Hepatocyte (in vitro differentiated cells): ENCODE data around the gene SLC17A1. TPM values are rescaled to one million over a fixed set of nuclear protein-coding genes. Genes with fewer than 3 reads are reported as not detected.

Source experiments
- DNase-seq: peaks from one replicate; pipeline ENCODE4 v3.0.0-alpha.2; 2016; ENCODE audit warnings: low spot score
- H2AFZ ChIP-seq: fragments of 200-600 bp; sonication (generic); 2 replicates; pipeline ENCODE4 v1.6.0; 2016; ENCODE audit warnings: antibody characterized with exemption, mild to moderate bottlenecking
- H3K27ac ChIP-seq: fragments of 200-600 bp; sonication (generic); 2 replicates; pipeline ENCODE4 v1.5.1; 2016; ENCODE audit warnings: mild to moderate bottlenecking
- H3K27me3 ChIP-seq: fragments of 200-600 bp; sonication (generic); 2 replicates; pipeline ENCODE4 v1.6.1; 2016
- H3K36me3 ChIP-seq: fragments of 200-600 bp; sonication (generic); replicated peaks from 2 replicates; pipeline ENCODE4 v1.5.1; 2016; ENCODE audit warnings: low read depth; ENCODE audit not compliant: insufficient read depth
- H3K4me1 ChIP-seq: fragments of 200-600 bp; sonication (generic); 2 replicates; pipeline ENCODE4 v1.5.1; 2016; ENCODE audit warnings: mild to moderate bottlenecking, moderate library complexity; ENCODE audit not compliant: insufficient read depth
- H3K4me2 ChIP-seq: fragments of 200-600 bp; sonication (generic); 2 replicates; pipeline ENCODE4 v1.6.0; 2016
- H3K4me3 ChIP-seq: fragments of 200-600 bp; sonication (generic); 2 replicates; pipeline ENCODE4 v1.5.1; 2016; ENCODE audit warnings: mild to moderate bottlenecking
- H3K79me2 ChIP-seq: fragments of 200-600 bp; sonication (generic); 2 replicates; pipeline ENCODE4 v1.6.0; 2017; ENCODE audit warnings: mild to moderate bottlenecking
- H3K9me2 ChIP-seq: fragments of 200-600 bp; sonication (generic); replicated peaks from 2 replicates; pipeline ENCODE4 v1.6.0; 2017; ENCODE audit warnings: mild to moderate bottlenecking; ENCODE audit not compliant: insufficient read depth
- H3K9me3 ChIP-seq: fragments of 200-600 bp; sonication (generic); 2 replicates; pipeline ENCODE4 v1.5.1; 2016; ENCODE audit warnings: low read depth, mild to moderate bottlenecking
- H4K20me1 ChIP-seq: fragments of 200-600 bp; sonication (generic); 2 replicates; pipeline ENCODE4 v1.6.0; 2016; ENCODE audit warnings: mild to moderate bottlenecking; ENCODE audit not compliant: insufficient read depth, poor library complexity, severe bottlenecking
- CTCF ChIP-seq: fragments of 200-600 bp; sonication (generic); IDR thresholded peaks from 2 replicates; pipeline ENCODE4 v1.5.1; 2016; ENCODE audit warnings: antibody characterized with exemption, mild to moderate bottlenecking; ENCODE audit not compliant: poor library complexity
- EZH2 ChIP-seq: fragments of 200-600 bp; sonication (generic); IDR thresholded peaks from 2 replicates; pipeline ENCODE4 v1.6.1; 2016; ENCODE audit warnings: antibody characterized with exemption, mild to moderate bottlenecking, borderline replicate concordance
- EZH2phosphoT487 ChIP-seq: fragments of 200-600 bp; sonication (generic); IDR thresholded peaks from one replicate; pipeline ENCODE4 v1.6.1; 2018; ENCODE audit warnings: antibody characterized with exemption, mild to moderate bottlenecking, low read depth, moderate library complexity; ENCODE audit not compliant: unreplicated experiment, severe bottlenecking
- WGBS: methylation state at CpG from one replicate; pipeline ENCODE4 v1.1.6; 2016; ENCODE audit warnings: low lambda C conversion rate; ENCODE audit errors: missing lambda C conversion rate; 5-methylcytosine and 5-hydroxymethylcytosine counted together
- polyA plus RNA-seq: library from polyadenylated mRNA; unstranded; fragments of >200 nt; fragmentation: Nextera tagmentation; extraction: Ambion mirVana; gene quantifications from 2 replicates; pipeline ENCODE4 v1.2.1, GENCODE V29; 2016
- total RNA-seq: library from RNA; depleted of rRNA; stranded (reverse); fragments of >200 nt; gene quantifications from 2 replicates; pipeline ENCODE4 v1.2.3, GENCODE V29; 2014

Gene SLC17A1
- total and polyA plus RNA-seq, 2 experiments from 2014 or later, result 3.2 to 4.0 TPM

DNA sequence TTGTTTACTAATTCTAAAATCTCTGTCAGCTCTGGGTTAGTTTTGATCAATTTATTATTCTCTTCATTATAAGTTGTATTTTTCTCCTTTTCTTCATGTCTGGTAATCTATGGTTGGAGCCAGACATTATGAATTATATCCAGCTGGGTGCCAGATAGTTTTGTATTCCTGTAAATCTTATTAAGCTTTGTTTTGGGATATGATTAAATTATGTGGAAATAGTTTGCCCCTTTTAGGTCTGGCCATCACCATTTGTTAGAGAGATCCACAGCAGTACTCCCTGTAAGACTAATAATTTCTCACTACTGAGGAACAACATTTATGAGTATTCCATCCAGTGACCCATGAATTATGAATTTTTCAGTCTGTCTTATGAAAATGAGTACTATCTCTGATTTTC, 20.9 kb upstream of the SLC17A1 start:
- Histone ChIP-seq H3K4me1 (no peaks in the 10 kb centered on the region), H3K27me3 (no peaks in the 10 kb centered on the region), H3K4me2 (no peak overlapping the region), H3K4me3 (no peak overlapping the region), H2AFZ (no peak overlapping the region), H3K27ac (no peak overlapping the region), H4K20me1 (no peaks in the 10 kb centered on the region), H3K79me2 (no peaks in the 10 kb centered on the region), H3K9me3 (no peaks in the 10 kb centered on the region), H3K9me2 (no peaks in the 10 kb centered on the region), H3K36me3 (no peaks in the 10 kb centered on the region)
- no peak for DNase-seq
- no peak for TF ChIP-seq CTCF

GRCh38 chr6:25851961-25852360, 20.1 kb upstream of the SLC17A1 start:
- H3K79me2 ChIP-seq, result no peaks in the 10 kb centered on the region
- no peak for DNase-seq
- H3K4me1 ChIP-seq, result no peaks in the 10 kb centered on the region
- H4K20me1 ChIP-seq, result no peaks in the 10 kb centered on the region
- H3K36me3 ChIP-seq, result no peaks in the 10 kb centered on the region
- TF ChIP-seq EZH2 (no peak), EZH2phosphoT487 (no peak), CTCF (no peak)
- no peak overlapping the region for H3K27ac ChIP-seq
- no peak overlapping the region for H2AFZ ChIP-seq
- WGBS, result 89% methylated on average over 2 of the region's 2 CpGs
- H3K4me2 ChIP-seq, result no peak overlapping the region
- no peaks in the 10 kb centered on the region for H3K9me3 ChIP-seq
- no peaks in the 10 kb centered on the region for H3K9me2 ChIP-seq
- H3K27me3 ChIP-seq, result no peaks in the 10 kb centered on the region
- H3K4me3 ChIP-seq, result no peak overlapping the region

DNA sequence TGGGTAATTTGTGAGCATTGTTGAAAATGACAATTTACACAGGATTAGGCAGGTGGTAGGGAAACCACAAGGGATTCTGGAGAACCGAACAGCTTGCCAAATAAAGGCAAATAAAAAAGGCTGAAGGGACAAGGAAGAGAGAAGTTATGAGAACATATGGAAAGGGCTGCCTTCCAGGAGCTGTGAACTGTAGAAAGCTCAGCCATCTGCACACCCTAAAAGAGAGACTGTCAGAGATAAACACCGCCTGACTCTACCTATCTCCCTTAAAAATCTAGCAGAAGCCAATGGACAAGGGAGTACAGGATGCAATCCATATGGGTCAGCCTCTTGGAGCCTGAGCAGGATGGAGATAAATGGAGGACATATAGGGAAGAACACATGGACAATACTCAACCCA, 12.7 kb upstream of the SLC17A1 start:
- Histone ChIP-seq H3K9me2 (no peaks in the 10 kb centered on the region), H3K4me3 (no peak overlapping the region), H3K27me3 (no peaks in the 10 kb centered on the region), H3K4me1 (no peaks in the 10 kb centered on the region), H3K4me2 (no peak overlapping the region), H4K20me1 (no peaks in the 10 kb centered on the region), H3K9me3 (no peaks in the 10 kb centered on the region), H3K79me2 (no peaks in the 10 kb centered on the region), H2AFZ (no peak overlapping the region), H3K27ac (no peak overlapping the region), H3K36me3 (no peaks in the 10 kb centered on the region)
- TF ChIP-seq EZH2 (no peak), CTCF (no peak), EZH2phosphoT487 (no peak)
- DNase-seq, result no peak
- 60% methylated on average over 2 of the region's 2 CpGs for WGBS

GRCh38 chr6:25842526-25842925, 10.7 kb upstream of the SLC17A1 start:
- Histone ChIP-seq H3K27ac (no peak overlapping the region), H3K27me3 (no peaks in the 10 kb centered on the region), H4K20me1 (no peaks in the 10 kb centered on the region), H3K9me2 (no peaks in the 10 kb centered on the region), H3K4me1 (no peaks in the 10 kb centered on the region), H3K4me2 (no peak overlapping the region), H3K9me3 (no peaks in the 10 kb centered on the region), H3K36me3 (no peaks in the 10 kb centered on the region), H3K79me2 (no peaks in the 10 kb centered on the region), H2AFZ (no peak overlapping the region), H3K4me3 (no peak overlapping the region)
- TF ChIP-seq EZH2phosphoT487 (no peak), EZH2 (no peak)
- WGBS, result 100% methylated on average over 1 of the region's 1 CpG
- DNase-seq, result no peak
